Activated T-helper 2 cell treated with anti-CD3 and anti-CD28 coated beads, Interferon-gamma antibody, Interleukin-2, Interleukin-4, amounts not matched to agents 10 μg/mL and 5 μg/mL and 100 μg/mL, durations not matched to agents 14 hours and 24 hours and 36 hours (primary cell): ENCODE data around the gene STXBP5L. TPM values are rescaled to one million over a fixed set of nuclear protein-coding genes. Genes with fewer than 3 reads are reported as not detected.

Experiments
- total RNA-seq: library from RNA; stranded (reverse); gene quantifications from 2 replicates; pipeline ENCODE4 v1.2.3, GENCODE V29; 2022

STXBP5L gene
- total RNA-seq, 1 donor from 2014 or later = not detected

Other genes starting within 250 kb of the STXBP5L start
- gene HGD, start 226.0 kb upstream of the STXBP5L start, total RNA-seq = 0.14 and 0.76 TPM in 2 replicates
- gene RABL3, start 165.7 kb upstream of the STXBP5L start, total RNA-seq = 26.6 and 30.8 TPM in 2 replicates
- 23.3 and 24.7 TPM in 2 replicates for gene GTF2E1, start 165.5 kb upstream of the STXBP5L start, total RNA-seq